Stomach smooth muscle (tissue), 2 donors: ENCODE results near the gene ZMAT3.
"Not testable (repeated sequence)": the region's sequence is repeated elsewhere in the genome, so short reads cannot be mapped to it uniquely, and the experiment has no call there.

Experiments used
- H3K27ac ChIP-seq: one replicate; pipeline ENCODE4 v1.7.0; 2013; ENCODE audit warnings: mild to moderate bottlenecking, low read length, inconsistent platforms
- H3K27me3 ChIP-seq, 2 donors: one replicate each; pipeline ENCODE4 v1.7.0; 2013; ENCODE audit warnings: low read length in 2 of 2; ENCODE audit not compliant: insufficient read depth in 2 of 2, control insufficient read depth in 1 of 2
- H3K36me3 ChIP-seq, 2 donors: one replicate each; pipeline ENCODE4 v1.7.0; 2013; ENCODE audit warnings: low read length in 2 of 2; ENCODE audit not compliant: control insufficient read depth in 2 of 2, insufficient read depth in 2 of 2
- H3K4me1 ChIP-seq: one replicate; pipeline ENCODE4 v1.7.0; 2013; ENCODE audit warnings: low read length; ENCODE audit not compliant: control insufficient read depth, insufficient read depth
- H3K4me3 ChIP-seq, 2 donors: one replicate each; pipeline ENCODE4 v1.7.0; 2013; ENCODE audit warnings: low read length in 2 of 2
- H3K9ac ChIP-seq, 2 donors: one replicate each; pipeline ENCODE4 v1.7.0; 2013; ENCODE audit warnings: low read length in 2 of 2, mild to moderate bottlenecking in 1 of 2
- H3K9me3 ChIP-seq, 2 donors: one replicate each; pipeline ENCODE4 v1.7.0; 2013; ENCODE audit warnings: low read length in 2 of 2; ENCODE audit not compliant: control insufficient read depth in 2 of 2
- donor health status: healthy.
- donor health status: Pancreatic carcinoma.

The ZMAT3 gene

DNA sequence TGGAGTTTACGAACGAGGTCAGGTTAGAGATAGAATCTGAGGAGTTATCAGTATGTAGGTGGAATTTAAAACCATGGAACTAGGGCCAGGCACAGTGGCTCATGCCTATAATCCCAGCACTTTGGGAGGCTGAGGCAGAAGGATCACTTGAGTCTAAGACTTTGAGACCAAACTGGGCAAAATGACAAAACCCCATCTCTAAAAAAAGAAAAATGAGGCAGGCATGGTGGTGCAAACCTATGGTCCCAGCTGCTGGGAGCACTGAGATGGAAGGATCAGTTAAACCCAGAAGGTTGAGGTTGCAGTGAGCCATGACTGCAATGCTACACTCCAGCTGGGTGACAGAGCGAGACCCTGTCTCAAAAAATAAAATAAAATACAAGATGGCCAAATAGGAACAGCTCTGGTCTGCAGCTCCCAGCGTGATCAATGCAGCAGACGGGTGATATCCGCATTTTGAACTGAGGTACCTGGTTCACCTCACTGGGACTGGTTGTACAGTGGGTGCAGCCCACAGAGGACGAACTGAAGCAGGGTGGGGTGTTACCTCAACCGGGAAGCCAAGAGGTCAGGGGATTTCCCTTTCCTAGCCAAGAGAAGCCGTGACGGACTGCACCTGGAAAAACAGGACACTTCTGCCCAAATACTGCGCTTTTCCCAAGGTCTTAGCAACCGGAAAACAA is 33.3 kb downstream of the ZMAT3 start:
- no peak overlapping the region for H3K9ac ChIP-seq

GRCh38 chr3:179037351-179037750 is 34.3 kb downstream of the ZMAT3 start:
- peaks cover 6% of the 10 kb centered on the region for H3K4me1 ChIP-seq
- no peak overlapping the region for H3K9ac ChIP-seq
- peaks cover 0 to 2% of the 10 kb centered on the region in 2 donors for H3K36me3 ChIP-seq
- H3K9me3 ChIP-seq = no peaks in the 10 kb centered on the region
- H3K4me3 ChIP-seq = peak overlapping the region in 1 of 2 donors; percentile 15
- no peaks in the 10 kb centered on the region for H3K27me3 ChIP-seq
- no peak overlapping the region for H3K27ac ChIP-seq

More for the DNA sequence above, 33.3 kb downstream of the ZMAT3 start:
- Histone ChIP-seq H3K36me3 (peaks cover 0 to 2% of the 10 kb centered on the region in 2 donors), H3K4me3 (no peak overlapping the region), H3K27ac (no peak overlapping the region), H3K9me3 (no peaks in the 10 kb centered on the region), H3K27me3 (no peaks in the 10 kb centered on the region), H3K4me1 (peaks cover 6% of the 10 kb centered on the region)

DNA sequence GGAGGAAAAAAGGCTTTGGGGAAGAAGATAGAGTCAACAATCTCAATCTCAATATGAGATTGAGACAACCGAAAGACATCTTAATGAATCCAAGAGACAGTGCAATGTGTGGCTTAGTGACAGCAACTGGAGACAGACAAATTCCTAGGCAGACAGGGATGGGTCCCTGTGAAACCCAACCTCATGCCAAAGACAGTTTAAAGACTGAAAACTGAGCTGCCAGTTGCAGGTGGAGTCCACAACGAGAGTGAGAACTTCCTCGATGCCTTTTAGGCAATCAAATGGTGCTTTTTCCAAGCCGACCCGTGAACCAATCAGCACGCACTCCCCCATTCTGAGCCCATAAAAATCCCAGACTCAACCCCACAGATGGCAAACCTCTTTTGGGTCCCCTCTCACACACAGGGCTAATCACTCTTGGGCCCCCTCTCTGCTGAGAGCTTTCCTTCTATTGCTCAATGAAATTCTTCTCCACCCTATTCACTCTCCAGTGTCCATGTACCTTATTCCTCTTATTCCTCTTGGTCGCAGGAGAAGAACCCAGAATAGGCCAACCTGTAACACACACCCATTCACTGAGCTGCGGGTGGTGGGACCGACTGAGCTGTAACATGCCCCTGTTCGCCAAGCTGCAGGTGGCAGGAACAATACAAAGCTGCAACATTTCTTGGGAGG is 34.8 kb downstream of the ZMAT3 start:
- H3K4me1 ChIP-seq = peaks cover 6% of the 10 kb centered on the region
- H3K4me3 ChIP-seq = peak overlapping the region in 1 of 2 donors; percentile 15
- no peak overlapping the region for H3K27ac ChIP-seq
- no peaks in the 10 kb centered on the region for H3K27me3 ChIP-seq
- no peak overlapping the region for H3K9ac ChIP-seq
- no peaks in the 10 kb centered on the region for H3K9me3 ChIP-seq
- peaks cover 0 to 2% of the 10 kb centered on the region in 2 donors for H3K36me3 ChIP-seq

DNA sequence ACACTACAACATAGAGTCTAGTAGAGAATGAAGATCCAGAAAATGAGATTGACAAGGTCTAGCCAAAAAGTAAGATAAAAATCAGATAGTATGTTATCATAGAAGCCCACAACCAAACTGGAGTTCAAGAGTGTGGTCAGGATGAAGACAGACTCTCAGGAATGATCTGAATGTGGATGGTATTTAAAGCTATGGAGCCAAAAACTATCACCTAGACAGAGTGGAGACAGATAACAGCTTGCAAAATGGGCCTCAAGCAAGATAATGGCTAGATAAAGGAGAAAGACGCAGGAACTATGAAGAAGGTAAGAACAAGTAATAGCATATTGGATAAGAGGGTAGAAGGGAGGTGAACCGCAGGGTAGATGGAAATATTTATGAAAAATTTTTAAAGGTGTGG is 35.4 kb downstream of the ZMAT3 start:
- H3K27ac ChIP-seq = no peak overlapping the region
- H3K4me1 ChIP-seq = peaks cover 6% of the 10 kb centered on the region
- H3K9ac ChIP-seq = no peak overlapping the region
- H3K36me3 ChIP-seq = peaks cover 0 to 2% of the 10 kb centered on the region in 2 donors
- H3K27me3 ChIP-seq = no peaks in the 10 kb centered on the region
- H3K9me3 ChIP-seq = no peaks in the 10 kb centered on the region
- H3K4me3 ChIP-seq = no peak overlapping the region

- no peak overlapping the region for H3K27ac ChIP-seq
- peaks cover 6% of the 10 kb centered on the region for H3K4me1 ChIP-seq
- H3K9me3 ChIP-seq = no peaks in the 10 kb centered on the region
- peaks cover 0 to 5% of the 10 kb centered on the region in 2 donors for H3K36me3 ChIP-seq
- H3K27me3 ChIP-seq = no peaks in the 10 kb centered on the region
- H3K9ac ChIP-seq = no peak overlapping the region
- H3K4me3 ChIP-seq = no peak overlapping the region
These were observed 36.4 kb downstream of the ZMAT3 start for GRCh38 chr3:179035232-179035631.

- H3K4me3 ChIP-seq, H3K9me3 ChIP-seq, H3K27ac ChIP-seq, H3K27me3 ChIP-seq, H3K36me3 ChIP-seq, H3K9ac ChIP-seq, H3K4me1 ChIP-seq: not testable (repeated sequence)
These were observed 38.3 kb downstream of the ZMAT3 start for GRCh38 chr3:179033304-179033657.

DNA sequence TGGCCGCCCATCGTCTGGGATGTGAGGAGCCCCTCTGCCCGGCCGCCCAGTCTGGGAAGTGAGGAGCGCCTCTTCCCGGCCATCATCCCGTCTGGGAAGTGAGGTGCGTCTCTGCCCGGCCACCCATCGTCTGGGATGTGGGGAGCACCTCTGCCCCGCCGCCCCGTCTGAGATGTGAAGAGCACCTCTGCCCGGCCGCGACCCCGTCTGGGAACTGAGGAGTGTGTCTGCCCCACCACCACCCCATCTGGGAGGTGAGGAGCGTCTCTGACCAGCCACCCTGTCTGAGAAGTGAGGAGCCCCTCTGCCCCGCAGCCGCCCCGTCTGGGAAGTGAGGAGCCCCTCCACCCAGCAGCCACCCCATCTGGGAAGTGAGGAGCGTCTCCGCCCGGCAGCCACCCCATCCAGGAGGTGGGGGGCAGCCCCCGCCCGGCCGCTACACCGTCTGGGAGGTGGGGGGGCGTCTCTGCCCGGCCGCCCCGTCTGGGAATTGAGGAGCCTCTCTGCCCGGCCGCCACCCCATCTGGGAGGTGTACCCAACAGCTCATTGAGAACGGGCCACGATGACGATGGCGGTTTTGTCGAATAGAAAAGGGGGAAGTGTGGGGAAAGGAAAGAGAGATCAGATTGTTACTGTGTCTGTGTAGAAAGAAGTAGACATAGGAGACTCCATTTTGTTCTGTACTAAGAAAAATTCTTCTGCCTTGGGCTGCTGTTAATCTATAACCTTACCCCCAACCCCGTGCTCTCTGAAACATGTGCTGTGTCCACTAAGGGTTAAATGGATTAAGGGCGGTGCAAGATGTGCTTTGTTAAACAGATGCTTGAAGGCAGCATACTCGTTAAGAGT is 38.9 kb downstream of the ZMAT3 start:
- H3K9me3 ChIP-seq, H3K4me3 ChIP-seq, H3K27me3 ChIP-seq, H3K9ac ChIP-seq, H3K4me1 ChIP-seq, H3K27ac ChIP-seq, H3K36me3 ChIP-seq: not testable (repeated sequence)

DNA sequence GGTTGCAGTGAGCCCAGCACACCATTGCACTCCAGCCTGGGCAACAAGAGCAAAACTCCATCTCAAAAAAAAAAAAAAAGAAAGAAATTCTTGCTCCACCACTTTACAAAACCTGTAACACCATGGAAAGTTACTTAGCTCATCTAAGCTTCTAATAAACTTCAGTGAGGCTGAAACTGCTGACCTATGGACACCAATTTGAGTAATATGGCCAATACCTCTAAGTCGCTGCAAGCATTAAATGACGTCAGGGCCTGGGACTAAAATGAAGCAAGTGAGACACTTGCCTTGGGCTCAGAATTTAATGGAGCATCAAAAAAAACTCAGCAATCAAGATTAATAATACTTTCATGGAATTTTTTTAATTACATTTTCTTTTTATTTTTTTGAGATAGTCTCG is 42.5 kb downstream of the ZMAT3 start:
- H3K4me1 ChIP-seq = no peaks in the 10 kb centered on the region
- no peaks in the 10 kb centered on the region for H3K27me3 ChIP-seq
- H3K9me3 ChIP-seq = no peaks in the 10 kb centered on the region
- H3K36me3 ChIP-seq = peaks cover 4 to 7% of the 10 kb centered on the region in 2 donors
- no peak overlapping the region for H3K4me3 ChIP-seq
- no peak overlapping the region for H3K27ac ChIP-seq
- H3K9ac ChIP-seq = no peak overlapping the region

DNA sequence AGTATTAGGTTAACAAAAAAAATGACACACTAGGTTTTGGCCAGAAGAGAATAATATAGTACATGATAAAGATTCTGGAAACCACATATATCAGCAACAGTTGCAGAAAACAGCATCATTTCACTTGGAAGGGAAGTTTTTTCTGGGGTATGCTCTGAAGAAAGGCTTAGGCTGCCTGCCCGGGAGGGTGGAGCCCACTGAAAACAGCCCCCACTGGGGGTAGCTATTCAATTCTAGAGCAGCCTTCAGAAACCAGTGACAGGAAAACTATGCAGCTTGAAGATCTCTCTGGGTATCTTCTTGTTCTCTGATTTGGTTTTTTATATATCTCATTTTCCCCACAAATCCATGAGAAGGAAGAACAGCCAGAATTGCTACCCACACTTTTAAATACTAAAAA is 43.2 kb downstream of the ZMAT3 start:
- no peaks in the 10 kb centered on the region for H3K4me1 ChIP-seq
- no peak overlapping the region for H3K27ac ChIP-seq
- H3K27me3 ChIP-seq = no peaks in the 10 kb centered on the region
- no peak overlapping the region for H3K9ac ChIP-seq
- H3K9me3 ChIP-seq = no peaks in the 10 kb centered on the region
- peaks cover 4 to 7% of the 10 kb centered on the region in 2 donors for H3K36me3 ChIP-seq
- H3K4me3 ChIP-seq = no peak overlapping the region

GRCh38 chr3:179027326-179027900 is 44.2 kb downstream of the ZMAT3 start:
- H3K9ac ChIP-seq = no peak overlapping the region
- peaks cover 4 to 7% of the 10 kb centered on the region in 2 donors for H3K36me3 ChIP-seq
- no peaks in the 10 kb centered on the region for H3K4me1 ChIP-seq
- H3K4me3 ChIP-seq = no peak overlapping the region
- H3K27me3 ChIP-seq = no peaks in the 10 kb centered on the region
- no peaks in the 10 kb centered on the region for H3K9me3 ChIP-seq
- H3K27ac ChIP-seq = no peak overlapping the region
